ENCODE measurements around the gene F2. TPM values are rescaled to one million over a fixed set of nuclear protein-coding genes. Genes with fewer than 3 reads are reported as not detected.

F2 gene
- total and polyA plus RNA-seq, 2 of the 13 experiments (the other 11 are each of a cell fraction or from before 2014, with no cell fraction given) = 330 to 801 TPM

- peak; percentile 33; the same call in 1 of the 2 replicates for TF ChIP-seq THRA (CRISPR knock-in tag; IDR thresholded peaks at IDR 0.05; ENCODE audit: borderline replicate concordance)
- TF ChIP-seq ZNF766 (CRISPR knock-in tag; IDR thresholded peaks at IDR 0.05; ENCODE audit: borderline replicate concordance) = no peak; the same call in 1 of the 2 replicates
- no peak for TF ChIP-seq BATF2 (CRISPR knock-in tag; IDR thresholded peaks at IDR 0.05)
- TF ChIP-seq ZNF232 (CRISPR knock-in tag; IDR thresholded peaks at IDR 0.05; ENCODE audit: borderline replicate concordance) = peak; percentile 97
- no peak for TF ChIP-seq NBN (conservative IDR thresholded peaks at IDR 0.05)
- TF ChIP-seq ZNF431 (CRISPR knock-in tag; IDR thresholded peaks at IDR 0.05; ENCODE audit: borderline replicate concordance, low read depth) = peak; percentile 83; the same call in 1 of the 2 replicates
- TF ChIP-seq ZNF263 (CRISPR knock-in tag; IDR thresholded peaks at IDR 0.05) = peak; percentile 79
- TF ChIP-seq ZFY (CRISPR knock-in tag; IDR thresholded peaks at IDR 0.05) = peak; percentile 86
- TF ChIP-seq TRAFD1 (CRISPR knock-in tag; IDR thresholded peaks at IDR 0.05; ENCODE audit: borderline replicate concordance) = no peak
- no peak for TF ChIP-seq NFE2L2 (IDR thresholded peaks at IDR 0.05; ENCODE audit: low read length)
- peak; percentile 40; the same call in 1 of the 2 replicates for TF ChIP-seq SMAD3 (CRISPR knock-in tag; IDR thresholded peaks at IDR 0.05)
- TF ChIP-seq ZNF362 (CRISPR knock-in tag; IDR thresholded peaks at IDR 0.05; ENCODE audit: borderline replicate concordance) = no peak
- TF ChIP-seq ZNF724P (CRISPR knock-in tag; IDR thresholded peaks at IDR 0.05; ENCODE audit: borderline replicate concordance) = no peak
- TF ChIP-seq THAP9 (CRISPR knock-in tag; IDR thresholded peaks at IDR 0.05; ENCODE audit: borderline replicate concordance) = peak; percentile 25; the same call in 1 of the 2 replicates
- TF ChIP-seq TARDBP (CRISPR knock-in tag; IDR thresholded peaks at IDR 0.05) = no peak
- TF ChIP-seq GTF3A (CRISPR knock-in tag; conservative IDR thresholded peaks at IDR 0.05) = no peak
- 0 out of 2 replicates have a peak, but pooled peaks have one; percentile 39 for TF ChIP-seq ZNF205 (CRISPR knock-in tag; IDR thresholded peaks at IDR 0.05)
- TF ChIP-seq ELF4 (CRISPR knock-in tag; IDR thresholded peaks at IDR 0.05; ENCODE audit: borderline replicate concordance) = no peak
- TF ChIP-seq KLF12 (CRISPR knock-in tag; IDR thresholded peaks at IDR 0.05; ENCODE audit: borderline replicate concordance) = no peak
- no peak for TF ChIP-seq MBNL3 (CRISPR knock-in tag; conservative IDR thresholded peaks at IDR 0.05)
- peak; percentile 81; the same call in 1 of the 2 replicates for TF ChIP-seq ZSCAN9 (CRISPR knock-in tag; IDR thresholded peaks at IDR 0.05; ENCODE audit: borderline replicate concordance)
Observed at GRCh38 chr11:46695345-46696211, 23.4 kb upstream of the F2 start (continued).
